H9 (cell line): ENCODE data around the gene EHBP1. TPM values are rescaled to one million over a fixed set of nuclear protein-coding genes. Genes with fewer than 3 reads are reported as not detected.

Source experiments
- DNase-seq: peaks from one replicate; pipeline ENCODE4 v3.0.0-alpha.2; 2017
- H2AFZ ChIP-seq: one replicate; pipeline ENCODE4 v1.6.1; 2013; ENCODE audit warnings: mild to moderate bottlenecking, low read length, control low read depth, moderate library complexity
- H2AK5ac ChIP-seq: 2 replicates; pipeline ENCODE4 v1.6.1; 2013; ENCODE audit warnings: low read length, control low read depth, mixed read lengths; ENCODE audit not compliant: insufficient read length
- H2BK120ac ChIP-seq: one replicate; pipeline ENCODE4 v1.6.1; 2013; ENCODE audit warnings: low read depth, mild to moderate bottlenecking, low read length, control low read depth, inconsistent platforms; ENCODE audit not compliant: poor library complexity, severe bottlenecking
- H2BK12ac ChIP-seq: 2 replicates; pipeline ENCODE4 v1.6.1; 2013; ENCODE audit warnings: low read length, control low read depth, mixed read lengths, low read depth; ENCODE audit not compliant: insufficient read length
- H2BK15ac ChIP-seq: 2 replicates; pipeline ENCODE4 v1.6.1; 2013; ENCODE audit warnings: low read depth, low read length, control low read depth
- H2BK20ac ChIP-seq: one replicate; pipeline ENCODE4 v1.6.1; 2013; ENCODE audit warnings: low read depth, mild to moderate bottlenecking, low read length, control low read depth, inconsistent platforms; ENCODE audit not compliant: poor library complexity, severe bottlenecking
- H2BK5ac ChIP-seq: 2 replicates; pipeline ENCODE4 v1.6.1; 2013; ENCODE audit warnings: low read length, control low read depth, mixed read lengths; ENCODE audit not compliant: insufficient read length
- H3K14ac ChIP-seq: 2 replicates; pipeline ENCODE4 v1.6.1; 2013; ENCODE audit warnings: low read length, control low read depth; ENCODE audit not compliant: insufficient read depth
- H3K18ac ChIP-seq: 2 replicates; pipeline ENCODE4 v1.6.1; 2013; ENCODE audit warnings: low read depth, mild to moderate bottlenecking, mixed read lengths, low read length, control low read depth; ENCODE audit not compliant: insufficient read length
- H3K23ac ChIP-seq: 2 replicates; pipeline ENCODE4 v1.6.1; 2013; ENCODE audit warnings: low read length, control low read depth, mixed read lengths, low read depth; ENCODE audit not compliant: insufficient read length
- H3K23me2 ChIP-seq: 2 replicates; pipeline ENCODE4 v1.6.1; 2013; ENCODE audit warnings: low read depth, mild to moderate bottlenecking, mixed read lengths, low read length, control low read depth; ENCODE audit not compliant: insufficient read length, poor library complexity, severe bottlenecking
- H3K27ac ChIP-seq: 2 replicates; pipeline ENCODE4 v1.5.1; 2013; ENCODE audit warnings: low read length, control low read depth, mixed read lengths, low read depth; ENCODE audit not compliant: insufficient read length
- H3K27me3 ChIP-seq: 2 replicates; pipeline ENCODE4 v1.6.1; 2013; ENCODE audit warnings: low read length, control low read depth, inconsistent platforms; ENCODE audit not compliant: insufficient read depth
- H3K4ac ChIP-seq: 2 replicates; pipeline ENCODE4 v1.6.1; 2013; ENCODE audit warnings: low read depth, mild to moderate bottlenecking, control low read depth, inconsistent platforms, low read length, moderate library complexity
- H3K4me1 ChIP-seq: 2 replicates; pipeline ENCODE4 v1.6.1; 2013; ENCODE audit warnings: low read length, control low read depth, inconsistent platforms; ENCODE audit not compliant: insufficient read depth
- H3K4me2 ChIP-seq: 2 replicates; pipeline ENCODE4 v1.6.1; 2013; ENCODE audit warnings: low read length, control low read depth, mixed read lengths; ENCODE audit not compliant: insufficient read length, insufficient read depth
- H3K56ac ChIP-seq: 2 replicates; pipeline ENCODE4 v1.6.1; 2013; ENCODE audit warnings: low read depth, mild to moderate bottlenecking, mixed read lengths, low read length, control low read depth; ENCODE audit not compliant: insufficient read length
- H3K79me1 ChIP-seq: 2 replicates; pipeline ENCODE4 v1.6.1; 2013; ENCODE audit warnings: low read depth, mild to moderate bottlenecking, moderate library complexity, low read length, control low read depth, inconsistent platforms; ENCODE audit not compliant: insufficient read depth, poor library complexity, severe bottlenecking
- H3K79me2 ChIP-seq: 2 replicates; pipeline ENCODE4 v1.6.1; 2013; ENCODE audit warnings: low read length, control low read depth, inconsistent platforms; ENCODE audit not compliant: insufficient read depth
- H3K9ac ChIP-seq: 2 replicates; pipeline ENCODE4 v1.6.1; 2013; ENCODE audit warnings: low read length, control low read depth, mixed read lengths; ENCODE audit not compliant: insufficient read length; ENCODE audit errors: extremely low read depth
- H3K9me3 ChIP-seq: one replicate; pipeline ENCODE4 v1.6.1; 2013; ENCODE audit warnings: low read depth, low read length, inconsistent platforms; ENCODE audit not compliant: control insufficient read depth
- H3T11ph ChIP-seq: one replicate; pipeline ENCODE4 v1.6.1; 2013; ENCODE audit warnings: mild to moderate bottlenecking, low read length, control low read depth, inconsistent platforms
- H4K20me1 ChIP-seq: one replicate; pipeline ENCODE4 v1.6.1; 2013; ENCODE audit not compliant: control insufficient read depth, insufficient read length, insufficient read depth
- H4K5ac ChIP-seq: 2 replicates; pipeline ENCODE4 v1.6.1; 2013; ENCODE audit warnings: low read depth, mild to moderate bottlenecking, mixed read lengths, low read length, control low read depth; ENCODE audit not compliant: insufficient read length
- H4K8ac ChIP-seq: replicated peaks from 2 replicates; pipeline ENCODE4 v1.6.1; 2013; ENCODE audit warnings: low read length, control low read depth, mixed read lengths, low read depth; ENCODE audit not compliant: insufficient read length
- H4K91ac ChIP-seq: 2 replicates; pipeline ENCODE4 v1.6.1; 2013; ENCODE audit warnings: low read depth, mild to moderate bottlenecking, moderate library complexity, mixed read lengths, low read length, control low read depth; ENCODE audit not compliant: insufficient read length
- H3K27ac Mint-ChIP-seq, 3 experiments: 2 replicates in 2 of 3; 3 replicates in 1 of 3; pipeline ENCODE4 v1.8.0; 2020 to 2021; ENCODE audit warnings: mixed read lengths in 3 of 3, mild to moderate bottlenecking in 1 of 3, moderate library complexity in 1 of 3
- H3K27me3 Mint-ChIP-seq: 2 replicates; pipeline ENCODE4 v1.8.0; 2021; ENCODE audit warnings: low read depth, mild to moderate bottlenecking, moderate library complexity, mixed read lengths
- H3K36me3 Mint-ChIP-seq, 3 experiments: 2 replicates in 2 of 3; 3 replicates in 1 of 3; pipeline ENCODE4 v1.8.0; 2020 to 2021; ENCODE audit warnings: low read depth in 3 of 3, mixed read lengths in 3 of 3; ENCODE audit not compliant: insufficient read depth in 1 of 3
- H3K4me1 Mint-ChIP-seq, 2 experiments: 2 replicates each; pipeline ENCODE4 v1.8.0; 2020; ENCODE audit warnings: mixed read lengths in 2 of 2
- H3K4me3 Mint-ChIP-seq, 2 experiments: 2 replicates in 1 of 2; 3 replicates in 1 of 2; pipeline ENCODE4 v1.8.0; 2020 to 2021; ENCODE audit warnings: mild to moderate bottlenecking in 2 of 2, mixed read lengths in 2 of 2, moderate library complexity in 1 of 2
- H3K9me3 Mint-ChIP-seq, 2 experiments: 2 replicates in 1 of 2; 3 replicates in 1 of 2; pipeline ENCODE4 v1.8.0; 2020; ENCODE audit warnings: mild to moderate bottlenecking in 2 of 2, mixed read lengths in 2 of 2, moderate library complexity in 1 of 2
- WGBS: extraction: QIAGEN DNeasy Blood & Tissue Kit; methylation state at CpG from one replicate; pipeline ENCODE4 v1.1.7; 2013; ENCODE audit warnings: missing lambda C conversion rate, low lambda C conversion rate, mixed read lengths; ENCODE audit not compliant: insufficient read length; ENCODE audit errors: extremely low coverage; 5-methylcytosine and 5-hydroxymethylcytosine counted together
- total RNA-seq: library from RNA; stranded (reverse); gene quantifications from 2 replicates; pipeline ENCODE4 v1.2.1, GENCODE V29; 2021
- TF ChIP-seq, protein P1 (sequence below): fragments of 200-600 bp; sonication (generic); conservative IDR thresholded peaks from 3 replicates; pipeline ENCODE4 v1.8.0; 2021; ENCODE audit warnings: antibody characterized with exemption, mild to moderate bottlenecking

EHBP1 gene
- total RNA-seq, 1 experiment from 2014 or later, result 35.6 TPM

DNA sequence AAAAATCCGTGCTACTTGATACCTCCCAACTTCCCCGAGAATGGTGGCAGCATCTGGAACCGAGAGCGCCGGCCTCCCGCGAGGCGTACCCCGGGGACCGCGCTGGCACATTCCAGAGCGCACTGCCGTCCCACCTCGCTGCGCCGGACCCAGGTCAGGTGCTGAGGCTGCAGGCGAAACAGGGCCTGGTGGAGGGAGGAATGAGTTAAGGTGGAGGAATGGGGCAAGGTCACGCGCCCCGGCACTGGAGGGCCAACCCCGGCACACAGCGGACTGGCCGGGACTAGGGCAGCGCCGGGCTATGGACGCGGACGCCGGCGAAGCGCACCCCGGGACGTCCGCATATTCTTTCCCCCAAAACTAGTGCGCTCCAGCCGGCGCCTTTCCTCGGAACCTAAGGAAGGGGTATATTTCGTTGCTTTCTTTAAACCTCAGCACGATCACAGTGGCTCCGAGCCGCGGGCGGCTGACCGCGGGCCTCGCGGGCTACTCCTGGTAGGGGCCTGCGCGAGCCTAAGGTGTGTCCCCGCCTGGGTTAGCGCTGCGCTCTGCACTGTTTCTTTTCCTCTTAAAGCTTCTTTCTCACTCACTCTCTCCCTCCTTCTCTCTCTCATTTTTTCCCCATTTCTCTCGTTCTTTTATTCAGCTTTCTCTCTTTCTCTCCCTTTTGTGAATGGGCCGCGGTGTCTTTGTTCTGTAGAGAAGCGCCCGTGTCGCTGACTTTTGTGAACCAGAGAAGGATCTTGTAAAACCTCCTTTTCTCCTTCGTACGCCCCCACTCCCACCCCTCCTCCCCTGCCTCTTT lies 343.1 kb downstream of the EHBP1 start:
- H3K9ac ChIP-seq, result no peak overlapping the region
- H4K20me1 ChIP-seq, result peaks cover 4% of the 10 kb centered on the region
- H4K5ac ChIP-seq, result no peak overlapping the region
- no peak overlapping the region for H2BK120ac ChIP-seq
- H2BK15ac ChIP-seq, result no peak overlapping the region
- H3K4me1 ChIP-seq, result peaks cover 3% of the 10 kb centered on the region; the same call in 1 of the 2 replicates
- TF ChIP-seq, protein P1, sequence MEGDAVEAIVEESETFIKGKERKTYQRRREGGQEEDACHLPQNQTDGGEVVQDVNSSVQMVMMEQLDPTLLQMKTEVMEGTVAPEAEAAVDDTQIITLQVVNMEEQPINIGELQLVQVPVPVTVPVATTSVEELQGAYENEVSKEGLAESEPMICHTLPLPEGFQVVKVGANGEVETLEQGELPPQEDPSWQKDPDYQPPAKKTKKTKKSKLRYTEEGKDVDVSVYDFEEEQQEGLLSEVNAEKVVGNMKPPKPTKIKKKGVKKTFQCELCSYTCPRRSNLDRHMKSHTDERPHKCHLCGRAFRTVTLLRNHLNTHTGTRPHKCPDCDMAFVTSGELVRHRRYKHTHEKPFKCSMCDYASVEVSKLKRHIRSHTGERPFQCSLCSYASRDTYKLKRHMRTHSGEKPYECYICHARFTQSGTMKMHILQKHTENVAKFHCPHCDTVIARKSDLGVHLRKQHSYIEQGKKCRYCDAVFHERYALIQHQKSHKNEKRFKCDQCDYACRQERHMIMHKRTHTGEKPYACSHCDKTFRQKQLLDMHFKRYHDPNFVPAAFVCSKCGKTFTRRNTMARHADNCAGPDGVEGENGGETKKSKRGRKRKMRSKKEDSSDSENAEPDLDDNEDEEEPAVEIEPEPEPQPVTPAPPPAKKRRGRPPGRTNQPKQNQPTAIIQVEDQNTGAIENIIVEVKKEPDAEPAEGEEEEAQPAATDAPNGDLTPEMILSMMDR, result no peak
- no peak overlapping the region for H3K23ac ChIP-seq
- H3K18ac ChIP-seq, result no peak overlapping the region
- no CpG with 5 or more reads among the region's 61 CpGs for WGBS
- H3K14ac ChIP-seq, result no peak overlapping the region
- no peak overlapping the region for H2AFZ ChIP-seq
- Mint-ChIP-seq H3K36me3 (no peaks in the 10 kb centered on the region; a peak in 2 of 7 replicates), H3K27me3 (peaks cover 92% of the 10 kb centered on the region), H3K27ac (no peak overlapping the region), H3K4me3 (peak overlapping the region; percentile 59 to 86), H3K4me1 (peaks cover 69 to 77% of the 10 kb centered on the region in 2 experiments), H3K9me3 (peaks cover 0 to 2% of the 10 kb centered on the region in 2 experiments; a peak in 3 of 5 replicates)
- no peak overlapping the region for H4K91ac ChIP-seq
- no peak overlapping the region for H2AK5ac ChIP-seq
- no peak overlapping the region for H2BK20ac ChIP-seq
- H4K8ac ChIP-seq, result no peak overlapping the region
- peak; percentile 74 for DNase-seq
- no peak overlapping the region for H3K56ac ChIP-seq
- H2BK5ac ChIP-seq, result no peak overlapping the region
- H3K23me2 ChIP-seq, result peaks cover 59% of the 10 kb centered on the region
- peaks cover 41% of the 10 kb centered on the region for H3K27me3 ChIP-seq
- no peaks in the 10 kb centered on the region for H3K9me3 ChIP-seq
- no peak overlapping the region for H3K27ac ChIP-seq
- H3T11ph ChIP-seq, result no peak overlapping the region
- H3K4me2 ChIP-seq, result peak overlapping the region; percentile 66
- no peak overlapping the region for H2BK12ac ChIP-seq
- no peak overlapping the region for H3K4ac ChIP-seq
- no peaks in the 10 kb centered on the region for H3K79me1 ChIP-seq
- H3K79me2 ChIP-seq, result no peaks in the 10 kb centered on the region
